DOHH2 (cell line): ENCODE measurements around the gene MALRD1.

Experiments used
- H3F3A ChIP-seq: fragments of 200-600 bp; sonication (generic), shearing (Covaris generic); 2 replicates; pipeline ENCODE4 v1.6.0; 2016; ENCODE audit warnings: antibody characterized with exemption, mild to moderate bottlenecking; ENCODE audit not compliant: control insufficient read depth, insufficient read depth
- H3K27ac ChIP-seq: fragments of 200-600 bp; sonication (generic); 2 replicates; pipeline ENCODE4 v1.5.1; 2014; ENCODE audit warnings: low read depth, mild to moderate bottlenecking, low read length, moderate library complexity
- H3K27me3 ChIP-seq: fragments of 200-600 bp; sonication (generic); 2 replicates; pipeline ENCODE4 v1.6.1; 2014; ENCODE audit warnings: mild to moderate bottlenecking, low read length, mixed read lengths; ENCODE audit not compliant: control insufficient read depth
- H3K36me3 ChIP-seq: fragments of 200-600 bp; sonication (generic); 2 replicates; pipeline ENCODE4 v1.6.1; 2014; ENCODE audit warnings: mild to moderate bottlenecking, low read length, moderate library complexity, mixed read lengths; ENCODE audit not compliant: control insufficient read depth
- H3K4me1 ChIP-seq: fragments of 200-600 bp; sonication (generic); 2 replicates; pipeline ENCODE4 v1.6.1; 2014; ENCODE audit warnings: mild to moderate bottlenecking, low read length, mixed read lengths; ENCODE audit not compliant: control insufficient read depth
- H3K4me2 ChIP-seq: fragments of 200-600 bp; sonication (generic); 2 replicates; pipeline ENCODE4 v1.6.0; 2014; ENCODE audit warnings: mild to moderate bottlenecking, low read length, moderate library complexity
- H3K4me3 ChIP-seq: fragments of 200-600 bp; sonication (generic); 2 replicates; pipeline ENCODE4 v1.5.1; 2014; ENCODE audit warnings: mild to moderate bottlenecking, low read length, mixed read lengths
- H3K79me2 ChIP-seq: fragments of 200-600 bp; sonication (generic); 2 replicates; pipeline ENCODE4 v1.6.1; 2014; ENCODE audit warnings: mild to moderate bottlenecking, low read length, mixed read lengths; ENCODE audit not compliant: control insufficient read depth
- H3K9me2 ChIP-seq: fragments of 200-600 bp; sonication (generic); replicated peaks from 2 replicates; pipeline ENCODE4 v1.6.1; 2014; ENCODE audit warnings: mild to moderate bottlenecking, low read length, mixed read lengths; ENCODE audit not compliant: control insufficient read depth
- H3K9me3 ChIP-seq: fragments of 200-600 bp; sonication (generic); 2 replicates; pipeline ENCODE4 v1.6.1; 2014; ENCODE audit warnings: antibody characterized with exemption, low read length, mixed read lengths; ENCODE audit not compliant: control insufficient read depth, insufficient read depth
- H4K20me1 ChIP-seq: fragments of 200-600 bp; sonication (generic); 2 replicates; pipeline ENCODE4 v1.6.0; 2014; ENCODE audit warnings: low read depth, mild to moderate bottlenecking, antibody characterized with exemption, low read length, moderate library complexity; ENCODE audit not compliant: control insufficient read depth, insufficient read depth
- CTCF ChIP-seq: fragments of 200-600 bp; sonication (generic); IDR thresholded peaks from one replicate; pipeline ENCODE4 v1.5.1; 2014; ENCODE audit warnings: antibody characterized with exemption, mild to moderate bottlenecking, low read depth, low read length; ENCODE audit not compliant: poor library complexity, severe bottlenecking
- EZH2phosphoT487 ChIP-seq: fragments of 200-600 bp; sonication (generic); IDR thresholded peaks from 2 replicates; pipeline ENCODE4 v1.6.1; 2017; ENCODE audit warnings: borderline replicate concordance, mild to moderate bottlenecking, antibody characterized with exemption, low read length, moderate library complexity, mixed read lengths

The MALRD1 gene

GRCh38 chr10:19777806-19778205 is 729.2 kb downstream of the MALRD1 start:
- Histone ChIP-seq H3K27me3 (no peaks in the 10 kb centered on the region), H3K36me3 (no peaks in the 10 kb centered on the region), H3K4me1 (no peaks in the 10 kb centered on the region), H3K27ac (no peak overlapping the region), H3K4me2 (no peak overlapping the region), H3K79me2 (no peaks in the 10 kb centered on the region), H3K9me2 (no peaks in the 10 kb centered on the region), H3F3A (no peaks in the 10 kb centered on the region), H3K9me3 (no peaks in the 10 kb centered on the region), H3K4me3 (no peak overlapping the region), H4K20me1 (no peaks in the 10 kb centered on the region)
- no peak for TF ChIP-seq EZH2phosphoT487
- TF ChIP-seq CTCF, result no peak

- no peaks in the 10 kb centered on the region for H3K79me2 ChIP-seq
- H3K9me3 ChIP-seq, result no peaks in the 10 kb centered on the region
- H3K27me3 ChIP-seq, result no peaks in the 10 kb centered on the region
- no peaks in the 10 kb centered on the region for H3F3A ChIP-seq
- H3K4me1 ChIP-seq, result no peaks in the 10 kb centered on the region
- H3K9me2 ChIP-seq, result no peaks in the 10 kb centered on the region
- no peak overlapping the region for H3K4me3 ChIP-seq
- H3K4me2 ChIP-seq, result no peak overlapping the region
- no peaks in the 10 kb centered on the region for H4K20me1 ChIP-seq
- no peaks in the 10 kb centered on the region for H3K36me3 ChIP-seq
- H3K27ac ChIP-seq, result no peak overlapping the region
- TF ChIP-seq EZH2phosphoT487 (no peak), CTCF (no peak)
These were observed 730.4 kb downstream of the MALRD1 start for GRCh38 chr10:19778996-19779395.

- no peaks in the 10 kb centered on the region for H3K4me1 ChIP-seq
- H4K20me1 ChIP-seq, result no peaks in the 10 kb centered on the region
- H3K4me2 ChIP-seq, result no peak overlapping the region
- H3K27ac ChIP-seq, result no peak overlapping the region
- H3K4me3 ChIP-seq, result no peak overlapping the region
- no peaks in the 10 kb centered on the region for H3K9me3 ChIP-seq
- TF ChIP-seq EZH2phosphoT487 (no peak), CTCF (no peak)
- H3K36me3 ChIP-seq, result no peaks in the 10 kb centered on the region
- H3K79me2 ChIP-seq, result no peaks in the 10 kb centered on the region
- no peaks in the 10 kb centered on the region for H3F3A ChIP-seq
- no peaks in the 10 kb centered on the region for H3K27me3 ChIP-seq
- no peaks in the 10 kb centered on the region for H3K9me2 ChIP-seq
These were observed 734.0 kb downstream of the MALRD1 start for GRCh38 chr10:19782430-19783089.
